Liver (tissue), 9 donors: ENCODE data around the gene AKR7A2. TPM values are rescaled to one million over a fixed set of nuclear protein-coding genes. Genes with fewer than 3 reads are reported as not detected.

Experiments used
- DNase-seq: peaks from one replicate; pipeline ENCODE4 v3.0.0-alpha.2; 2017; ENCODE audit warnings: low spot score
- H3K27ac ChIP-seq, 2 donors: one replicate each; pipeline ENCODE4 v1.7.0; 2013; ENCODE audit warnings: inconsistent platforms in 2 of 2, low read length in 2 of 2, control low read depth in 1 of 2, low read depth in 1 of 2, mild to moderate bottlenecking in 1 of 2
- H3K27me3 ChIP-seq, 4 donors: one replicate each; pipeline versions ENCODE4 v1.6.1 to v1.7.0; 2013; ENCODE audit warnings: low read length in 3 of 4, inconsistent platforms in 1 of 4, mild to moderate bottlenecking in 1 of 4, moderate library complexity in 1 of 4; ENCODE audit not compliant: control insufficient read depth in 4 of 4, insufficient read depth in 4 of 4
- H3K36me3 ChIP-seq, 4 donors: one replicate each; pipeline versions ENCODE4 v1.6.1 to v1.7.0; 2013; ENCODE audit warnings: low read length in 3 of 4, mild to moderate bottlenecking in 3 of 4, low read depth in 1 of 4, moderate library complexity in 1 of 4; ENCODE audit not compliant: control insufficient read depth in 4 of 4, insufficient read depth in 3 of 4
- H3K4me1 ChIP-seq, 4 donors: one replicate each; pipeline versions ENCODE4 v1.6.1 to v1.7.0; 2013; ENCODE audit warnings: low read length in 3 of 4, mild to moderate bottlenecking in 3 of 4, moderate library complexity in 1 of 4; ENCODE audit not compliant: control insufficient read depth in 4 of 4, insufficient read depth in 4 of 4
- H3K4me3 ChIP-seq, 3 donors: one replicate each; pipeline versions ENCODE4 v1.6.1 to v1.7.0; 2013; ENCODE audit warnings: low read length in 3 of 3, control low read depth in 1 of 3, low read depth in 1 of 3, mild to moderate bottlenecking in 1 of 3
- H3K9ac ChIP-seq, 2 donors: one replicate each; pipeline ENCODE4 v1.7.0; 2013; ENCODE audit warnings: low read length in 2 of 2, mild to moderate bottlenecking in 2 of 2, moderate library complexity in 2 of 2, control low read depth in 1 of 2, low read depth in 1 of 2
- H3K9me3 ChIP-seq, 4 donors: one replicate each; pipeline versions ENCODE4 v1.6.1 to v1.7.0; 2013; ENCODE audit warnings: low read length in 3 of 4; ENCODE audit not compliant: control insufficient read depth in 4 of 4
- EGR1 ChIP-seq, 2 donors: IDR thresholded peaks; 2 replicates each; pipeline ENCODE4 v1.6.1; 2016 to 2018; ENCODE audit warnings: antibody characterized with exemption in 2 of 2, low read depth in 2 of 2
- FOXA1 ChIP-seq: IDR thresholded peaks from 2 replicates; pipeline ENCODE4 v1.6.1; 2016; ENCODE audit warnings: antibody characterized with exemption
- FOXA2 ChIP-seq: IDR thresholded peaks from 2 replicates; pipeline ENCODE4 v1.6.1; 2016; ENCODE audit warnings: antibody characterized with exemption
- GABPA ChIP-seq, 2 donors: IDR thresholded peaks in 1 of 2; conservative IDR thresholded peaks in 1 of 2; 2 replicates each; pipeline ENCODE4 v1.6.1; 2016; ENCODE audit warnings: antibody characterized with exemption in 2 of 2, mild to moderate bottlenecking in 1 of 2, moderate library complexity in 1 of 2
- HNF4A ChIP-seq, 2 donors: conservative IDR thresholded peaks; 2 replicates each; pipeline ENCODE4 v1.6.1; 2016; ENCODE audit warnings: antibody characterized with exemption in 2 of 2, mild to moderate bottlenecking in 2 of 2
- HNF4G ChIP-seq: IDR thresholded peaks from 2 replicates; pipeline ENCODE4 v1.6.1; 2016; ENCODE audit warnings: antibody characterized with exemption
- JUND ChIP-seq, 2 donors: IDR thresholded peaks; 2 replicates each; pipeline ENCODE4 v1.6.1; 2016; ENCODE audit warnings: antibody characterized with exemption in 2 of 2
- NR2F2 ChIP-seq: IDR thresholded peaks from 2 replicates; pipeline ENCODE4 v1.6.1; 2016; ENCODE audit warnings: antibody characterized with exemption
- RAD21 ChIP-seq, 2 donors: IDR thresholded peaks; 2 replicates each; pipeline ENCODE4 v1.6.1; 2016; ENCODE audit warnings: antibody characterized with exemption in 2 of 2, mild to moderate bottlenecking in 2 of 2
- RXRA ChIP-seq, 2 donors: IDR thresholded peaks; 2 replicates each; pipeline ENCODE4 v1.6.1; 2017 to 2018; ENCODE audit warnings: antibody characterized with exemption in 2 of 2, mild to moderate bottlenecking in 1 of 2
- SP1 ChIP-seq: IDR thresholded peaks from 2 replicates; pipeline ENCODE4 v1.6.1; 2018; ENCODE audit warnings: antibody characterized with exemption, mild to moderate bottlenecking
- TAF1 ChIP-seq: conservative IDR thresholded peaks from 2 replicates; pipeline ENCODE4 v1.6.1; 2016; ENCODE audit warnings: antibody characterized with exemption, mild to moderate bottlenecking
- YY1 ChIP-seq: IDR thresholded peaks from 2 replicates; pipeline ENCODE4 v1.6.1; 2016; ENCODE audit warnings: antibody characterized with exemption, mild to moderate bottlenecking
- WGBS: extraction: QIAGEN DNeasy Blood & Tissue Kit; methylation state at CpG from one replicate; pipeline ENCODE4 v1.1.7; 2013; 5-methylcytosine and 5-hydroxymethylcytosine counted together
- polyA plus RNA-seq, 2 donors: library from polyadenylated mRNA; stranded (reverse) in 1 of 2; unstranded in 1 of 2; fragments of 200-250 nt in 1 of 2; fragments of >200 nt in 1 of 2; fragmentation: Nextera tagmentation in 1 of 2; extraction: Ambion mirVana in 1 of 2; gene quantifications; one replicate each; pipeline versions ENCODE4 v1.2.1 to v1.2.3, GENCODE V29; 2013 to 2015
- total RNA-seq, 2 donors: library from RNA; depleted of rRNA; stranded (reverse); fragments of >200 nt; gene quantifications; one replicate each; pipeline ENCODE4 v1.2.3, GENCODE V29; 2014
- TF ChIP-seq, protein P1 (sequence below): IDR thresholded peaks from 2 replicates; pipeline ENCODE4 v1.6.1; 2016; ENCODE audit warnings: antibody characterized with exemption, mild to moderate bottlenecking
- TF ChIP-seq, protein P2 (sequence below): IDR thresholded peaks from 2 replicates; pipeline ENCODE4 v1.6.1; 2016; ENCODE audit warnings: antibody characterized with exemption
- TF ChIP-seq, protein P3 (sequence below): IDR thresholded peaks from 2 replicates; pipeline ENCODE4 v1.6.1; 2016; ENCODE audit warnings: antibody characterized with exemption
- TF ChIP-seq, protein P4 (sequence below): fragments of 150-350 bp; IDR thresholded peaks from 2 replicates; pipeline ENCODE4 v1.5.1; 2017; ENCODE audit warnings: improper control_type of control experiment, low read depth, low read length; ENCODE audit not compliant: missing input control
- TF ChIP-seq, protein P5 (sequence below): IDR thresholded peaks from 2 replicates; pipeline ENCODE4 v1.6.1; 2016; ENCODE audit warnings: antibody characterized with exemption
- donor health status: healthy.
- donor health status: healthy.
- donor health status: healthy.
- donor health status: healthy.
- donor health status: healthy.

The AKR7A2 gene
- total and polyA plus RNA-seq, 4 donors, result 41.4 to 63.2 (median 49.8) TPM

DNA sequence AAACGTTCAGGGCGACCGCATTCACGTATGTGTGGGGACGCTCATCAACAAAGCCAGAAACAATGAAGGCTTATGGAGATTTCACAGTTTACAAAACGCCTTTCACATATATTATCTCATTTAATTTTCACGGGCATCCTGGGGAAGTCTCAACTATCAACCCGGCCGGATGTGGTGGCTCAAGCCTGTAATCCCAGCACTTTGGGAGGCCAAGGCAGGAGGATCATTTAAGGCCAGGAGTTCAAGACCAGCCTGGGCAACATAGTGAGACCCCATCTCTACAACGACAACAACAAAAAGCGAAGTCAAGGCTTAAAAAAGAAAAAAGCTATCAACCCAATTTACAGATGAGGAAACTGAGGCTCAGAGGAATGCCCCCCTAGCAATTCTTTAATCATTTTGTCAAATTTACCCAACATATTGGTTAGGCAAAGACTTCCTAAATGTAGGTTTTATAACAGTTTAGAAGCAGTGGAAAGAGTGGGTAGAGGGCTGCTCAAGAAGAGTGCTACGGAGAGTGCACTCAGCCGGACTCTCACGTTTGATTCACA is 28.5 kb upstream of the AKR7A2 start (continued):
- TF ChIP-seq, protein P1, sequence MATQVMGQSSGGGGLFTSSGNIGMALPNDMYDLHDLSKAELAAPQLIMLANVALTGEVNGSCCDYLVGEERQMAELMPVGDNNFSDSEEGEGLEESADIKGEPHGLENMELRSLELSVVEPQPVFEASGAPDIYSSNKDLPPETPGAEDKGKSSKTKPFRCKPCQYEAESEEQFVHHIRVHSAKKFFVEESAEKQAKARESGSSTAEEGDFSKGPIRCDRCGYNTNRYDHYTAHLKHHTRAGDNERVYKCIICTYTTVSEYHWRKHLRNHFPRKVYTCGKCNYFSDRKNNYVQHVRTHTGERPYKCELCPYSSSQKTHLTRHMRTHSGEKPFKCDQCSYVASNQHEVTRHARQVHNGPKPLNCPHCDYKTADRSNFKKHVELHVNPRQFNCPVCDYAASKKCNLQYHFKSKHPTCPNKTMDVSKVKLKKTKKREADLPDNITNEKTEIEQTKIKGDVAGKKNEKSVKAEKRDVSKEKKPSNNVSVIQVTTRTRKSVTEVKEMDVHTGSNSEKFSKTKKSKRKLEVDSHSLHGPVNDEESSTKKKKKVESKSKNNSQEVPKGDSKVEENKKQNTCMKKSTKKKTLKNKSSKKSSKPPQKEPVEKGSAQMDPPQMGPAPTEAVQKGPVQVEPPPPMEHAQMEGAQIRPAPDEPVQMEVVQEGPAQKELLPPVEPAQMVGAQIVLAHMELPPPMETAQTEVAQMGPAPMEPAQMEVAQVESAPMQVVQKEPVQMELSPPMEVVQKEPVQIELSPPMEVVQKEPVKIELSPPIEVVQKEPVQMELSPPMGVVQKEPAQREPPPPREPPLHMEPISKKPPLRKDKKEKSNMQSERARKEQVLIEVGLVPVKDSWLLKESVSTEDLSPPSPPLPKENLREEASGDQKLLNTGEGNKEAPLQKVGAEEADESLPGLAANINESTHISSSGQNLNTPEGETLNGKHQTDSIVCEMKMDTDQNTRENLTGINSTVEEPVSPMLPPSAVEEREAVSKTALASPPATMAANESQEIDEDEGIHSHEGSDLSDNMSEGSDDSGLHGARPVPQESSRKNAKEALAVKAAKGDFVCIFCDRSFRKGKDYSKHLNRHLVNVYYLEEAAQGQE, result no peak
- no peak for TF ChIP-seq NR2F2
- TF ChIP-seq HNF4G, result no peak
- no peak for TF ChIP-seq YY1
- TF ChIP-seq, protein P2, sequence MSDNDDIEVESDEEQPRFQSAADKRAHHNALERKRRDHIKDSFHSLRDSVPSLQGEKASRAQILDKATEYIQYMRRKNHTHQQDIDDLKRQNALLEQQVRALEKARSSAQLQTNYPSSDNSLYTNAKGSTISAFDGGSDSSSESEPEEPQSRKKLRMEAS, result no peak
- TF ChIP-seq TAF1, result no peak

DNA sequence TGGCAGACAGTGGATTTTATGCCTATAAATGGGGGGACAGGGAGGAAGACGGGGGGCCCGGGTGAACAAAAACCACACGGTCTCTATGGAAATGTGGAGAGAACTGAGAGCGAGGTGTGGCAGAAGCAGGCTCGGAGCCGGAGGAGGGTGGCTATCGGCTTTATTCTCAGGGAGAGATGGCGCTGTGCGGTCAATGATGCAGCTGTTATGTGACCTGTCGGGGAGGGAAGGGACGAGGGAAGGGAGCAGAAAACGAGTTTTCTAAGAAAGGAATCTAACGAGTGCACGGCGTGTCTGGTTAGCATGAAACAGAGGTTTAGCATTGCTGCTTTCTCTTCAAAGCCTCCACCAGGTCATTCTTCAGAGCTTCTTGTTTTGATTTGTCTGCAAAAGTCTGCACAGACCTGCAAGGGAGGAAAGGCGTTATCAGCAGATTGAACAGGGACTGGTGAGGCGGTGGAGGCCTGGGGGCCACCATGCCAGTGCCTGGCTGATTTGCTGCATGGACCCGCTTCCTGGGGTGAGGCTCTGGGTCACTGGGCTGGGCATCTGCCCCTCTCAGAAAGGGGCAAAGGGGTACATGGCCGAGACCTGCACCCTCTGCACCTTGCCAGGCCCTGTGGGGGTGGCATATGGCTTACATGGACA is 27.4 kb upstream of the AKR7A2 start:
- no peaks in the 10 kb centered on the region for H3K27me3 ChIP-seq
- no peaks in the 10 kb centered on the region for H3K9me3 ChIP-seq
- TF ChIP-seq FOXA1, result no peak
- no peak for TF ChIP-seq JUND (IDR thresholded peaks at IDR 0.05)
- no peak for TF ChIP-seq GABPA (IDR thresholded peaks at IDR 0.05 in 1 of 2, conservative IDR thresholded peaks at IDR 0.05 in 1 of 2)
- TF ChIP-seq RXRA (IDR thresholded peaks at IDR 0.05), result no peak
- TF ChIP-seq, protein P3, sequence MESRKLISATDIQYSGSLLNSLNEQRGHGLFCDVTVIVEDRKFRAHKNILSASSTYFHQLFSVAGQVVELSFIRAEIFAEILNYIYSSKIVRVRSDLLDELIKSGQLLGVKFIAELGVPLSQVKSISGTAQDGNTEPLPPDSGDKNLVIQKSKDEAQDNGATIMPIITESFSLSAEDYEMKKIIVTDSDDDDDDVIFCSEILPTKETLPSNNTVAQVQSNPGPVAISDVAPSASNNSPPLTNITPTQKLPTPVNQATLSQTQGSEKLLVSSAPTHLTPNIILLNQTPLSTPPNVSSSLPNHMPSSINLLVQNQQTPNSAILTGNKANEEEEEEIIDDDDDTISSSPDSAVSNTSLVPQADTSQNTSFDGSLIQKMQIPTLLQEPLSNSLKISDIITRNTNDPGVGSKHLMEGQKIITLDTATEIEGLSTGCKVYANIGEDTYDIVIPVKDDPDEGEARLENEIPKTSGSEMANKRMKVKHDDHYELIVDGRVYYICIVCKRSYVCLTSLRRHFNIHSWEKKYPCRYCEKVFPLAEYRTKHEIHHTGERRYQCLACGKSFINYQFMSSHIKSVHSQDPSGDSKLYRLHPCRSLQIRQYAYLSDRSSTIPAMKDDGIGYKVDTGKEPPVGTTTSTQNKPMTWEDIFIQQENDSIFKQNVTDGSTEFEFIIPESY, result no peak
- no peak for TF ChIP-seq FOXA2
- TF ChIP-seq HNF4A (conservative IDR thresholded peaks at IDR 0.05), result no peak
- TF ChIP-seq, protein P1, result no peak
- no peak for TF ChIP-seq RAD21 (IDR thresholded peaks at IDR 0.05)
- no peak for TF ChIP-seq TAF1
- TF ChIP-seq, protein P4, sequence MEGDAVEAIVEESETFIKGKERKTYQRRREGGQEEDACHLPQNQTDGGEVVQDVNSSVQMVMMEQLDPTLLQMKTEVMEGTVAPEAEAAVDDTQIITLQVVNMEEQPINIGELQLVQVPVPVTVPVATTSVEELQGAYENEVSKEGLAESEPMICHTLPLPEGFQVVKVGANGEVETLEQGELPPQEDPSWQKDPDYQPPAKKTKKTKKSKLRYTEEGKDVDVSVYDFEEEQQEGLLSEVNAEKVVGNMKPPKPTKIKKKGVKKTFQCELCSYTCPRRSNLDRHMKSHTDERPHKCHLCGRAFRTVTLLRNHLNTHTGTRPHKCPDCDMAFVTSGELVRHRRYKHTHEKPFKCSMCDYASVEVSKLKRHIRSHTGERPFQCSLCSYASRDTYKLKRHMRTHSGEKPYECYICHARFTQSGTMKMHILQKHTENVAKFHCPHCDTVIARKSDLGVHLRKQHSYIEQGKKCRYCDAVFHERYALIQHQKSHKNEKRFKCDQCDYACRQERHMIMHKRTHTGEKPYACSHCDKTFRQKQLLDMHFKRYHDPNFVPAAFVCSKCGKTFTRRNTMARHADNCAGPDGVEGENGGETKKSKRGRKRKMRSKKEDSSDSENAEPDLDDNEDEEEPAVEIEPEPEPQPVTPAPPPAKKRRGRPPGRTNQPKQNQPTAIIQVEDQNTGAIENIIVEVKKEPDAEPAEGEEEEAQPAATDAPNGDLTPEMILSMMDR, result no peak
- TF ChIP-seq EGR1 (IDR thresholded peaks at IDR 0.05; ENCODE audit: low read depth in 2 of 2), result no peak
- TF ChIP-seq, protein P2, result no peak
- TF ChIP-seq HNF4G, result no peak
- no peak for TF ChIP-seq NR2F2
- no peak for TF ChIP-seq SP1
- TF ChIP-seq, protein P5, sequence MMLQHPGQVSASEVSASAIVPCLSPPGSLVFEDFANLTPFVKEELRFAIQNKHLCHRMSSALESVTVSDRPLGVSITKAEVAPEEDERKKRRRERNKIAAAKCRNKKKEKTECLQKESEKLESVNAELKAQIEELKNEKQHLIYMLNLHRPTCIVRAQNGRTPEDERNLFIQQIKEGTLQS, result no peak
- TF ChIP-seq YY1, result no peak
- WGBS, result 72% methylated on average over 19 of the region's 19 CpGs
- no peak overlapping the region for H3K4me3 ChIP-seq
- peaks cover 0 to 18% (median under 1%) of the 10 kb centered on the region in 4 donors for H3K36me3 ChIP-seq
- H3K9ac ChIP-seq, result no peak overlapping the region
- H3K27ac ChIP-seq, result no peak overlapping the region
- peaks cover 0 to 16% (median 9%) of the 10 kb centered on the region in 4 donors for H3K4me1 ChIP-seq
- no peak for DNase-seq
